CD1c-positive myeloid dendritic cell (primary cell): Measurements from ENCODE around the gene LUC7L2.
"Not testable (repeated sequence)": the region's sequence is repeated elsewhere in the genome, so short reads cannot be mapped to it uniquely, and the experiment has no call there.

Source experiments
- DNase-seq: peaks from one replicate; pipeline ENCODE4 v3.0.0-alpha.2; 2016; ENCODE audit errors: extremely low spot score

The LUC7L2 gene

DNA sequence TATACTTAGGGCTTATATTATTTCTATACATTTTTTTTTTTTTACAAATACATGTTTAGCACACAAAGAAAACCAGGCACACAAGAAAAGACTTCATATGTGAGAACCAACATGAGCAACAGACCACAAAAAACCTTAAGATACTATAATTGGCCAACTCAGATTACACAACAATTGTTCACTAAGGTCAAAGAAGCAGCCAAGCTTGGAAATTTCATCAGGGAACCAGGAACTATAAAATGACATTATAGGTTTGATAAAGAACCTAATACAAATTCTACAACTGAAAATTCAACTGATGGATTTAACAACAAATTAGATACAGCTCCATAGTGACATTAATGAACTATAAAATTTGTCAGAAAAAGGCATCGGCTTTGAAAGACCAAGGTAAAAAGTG, 4.4 kb upstream of the LUC7L2 start:
- DNase-seq = peak; percentile 55

GRCh38 chr7:139357729-139358506, 1.8 kb upstream of the LUC7L2 start:
- DNase-seq = not testable (repeated sequence)

DNA sequence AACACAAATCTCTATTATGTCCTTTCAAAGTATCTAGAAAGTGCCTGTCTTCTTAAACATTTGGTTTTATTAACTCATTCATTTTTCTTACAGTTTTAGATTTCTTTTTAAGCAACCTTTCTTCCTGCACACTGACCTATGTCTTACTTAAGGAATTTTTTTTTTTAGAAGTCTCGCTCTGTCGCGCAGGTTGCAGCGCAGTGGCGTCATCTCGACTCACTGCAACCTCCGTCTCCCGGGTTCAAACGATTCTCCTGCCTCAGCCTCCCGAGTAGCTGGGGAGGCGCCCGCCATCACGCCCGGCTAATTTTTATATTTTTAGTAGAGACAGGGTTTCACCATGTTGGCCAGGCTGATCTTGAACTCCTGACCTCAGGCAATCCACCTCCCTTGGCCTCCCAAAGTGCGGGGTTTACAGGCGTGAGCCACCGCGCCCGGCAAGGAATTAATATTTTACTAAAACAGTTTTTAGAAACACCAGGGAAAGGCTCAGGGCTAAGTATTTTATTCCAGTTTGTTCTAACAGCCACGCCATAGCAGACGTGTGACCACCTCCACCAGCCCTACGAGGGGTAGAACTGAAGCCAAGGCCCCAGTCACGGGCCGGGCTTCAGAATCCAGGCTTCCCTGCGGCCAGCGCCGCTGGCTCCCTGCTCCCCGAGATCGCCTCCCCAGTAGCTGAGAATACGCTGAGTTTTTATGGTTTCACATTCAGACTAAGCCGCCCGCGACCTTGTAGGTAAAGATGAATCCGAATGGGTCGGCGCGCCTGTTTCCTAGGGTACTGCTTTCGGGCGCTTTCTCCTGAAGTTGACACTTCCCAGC, 941 bp upstream of the LUC7L2 start:
- peak; percentile 17 for DNase-seq

- peak; percentile 96 for DNase-seq
These were observed 685 bp downstream of the LUC7L2 start for GRCh38 chr7:139360210-139360947.

GRCh38 chr7:139360948-139361307, 1.2 kb downstream of the LUC7L2 start:
- DNase-seq = peak; percentile 4

DNA sequence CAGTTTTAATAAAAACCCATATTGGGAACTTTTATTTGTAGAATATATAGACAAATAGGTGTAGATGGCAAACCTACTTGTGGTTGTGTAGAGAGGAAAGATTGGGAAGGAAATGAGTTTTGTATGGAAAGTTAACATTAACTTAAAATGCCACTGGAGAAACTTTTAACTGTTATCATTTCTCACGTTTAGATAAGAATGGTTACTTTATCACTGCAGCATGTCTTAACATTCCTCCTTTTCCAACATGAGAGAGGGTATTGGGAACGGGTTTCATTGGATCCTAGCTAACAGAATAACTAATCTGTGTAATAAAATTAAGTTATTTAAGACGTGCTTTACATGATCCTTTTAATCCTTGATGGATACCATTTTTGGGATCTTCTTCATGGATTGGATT, 1.8 kb downstream of the LUC7L2 start:
- no peak for DNase-seq

DNA sequence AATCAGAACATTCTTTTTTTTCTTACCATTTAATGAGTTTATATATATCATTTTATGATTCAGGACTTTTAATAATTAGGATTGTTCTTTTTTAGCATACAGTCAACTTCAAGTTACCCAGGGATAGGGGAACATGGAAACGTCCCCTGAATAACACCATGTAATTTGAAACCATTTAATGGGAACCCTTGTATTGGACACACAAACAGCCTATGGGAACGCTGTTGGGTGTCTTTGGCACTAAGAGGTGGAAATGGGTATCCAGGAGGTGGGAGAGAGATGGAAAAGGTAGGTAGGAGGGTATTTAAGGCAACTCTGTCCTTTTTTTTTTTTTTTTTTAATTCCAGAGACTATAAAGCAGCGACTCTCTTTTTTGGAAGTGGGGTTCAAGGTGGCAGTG, 2.6 kb downstream of the LUC7L2 start:
- DNase-seq = no peak

DNA sequence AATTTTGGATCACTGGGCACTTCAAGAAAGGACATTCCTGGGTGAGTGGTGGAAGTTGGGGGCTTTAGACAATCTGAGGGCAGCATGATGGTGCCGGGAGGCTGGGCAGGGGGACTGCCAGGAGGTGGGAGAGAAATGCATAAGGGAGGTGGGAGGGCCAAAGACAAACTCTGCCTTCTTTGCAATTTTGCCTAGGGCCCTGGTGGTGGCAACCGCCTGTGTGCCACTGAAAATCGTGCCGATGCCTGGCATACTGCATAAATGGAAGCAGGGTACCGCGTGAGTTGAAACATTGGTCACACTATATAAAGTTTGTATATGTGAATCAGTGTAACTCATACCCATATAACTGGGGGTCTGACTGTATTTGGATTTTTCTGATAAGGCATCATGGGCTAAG, 3.3 kb downstream of the LUC7L2 start:
- no peak for DNase-seq

- DNase-seq = no peak
These were observed 5.6 kb downstream of the LUC7L2 start for GRCh38 chr7:139365336-139365735.

- DNase-seq = no peak
These were observed 6.7 kb downstream of the LUC7L2 start for GRCh38 chr7:139366400-139366799.

DNA sequence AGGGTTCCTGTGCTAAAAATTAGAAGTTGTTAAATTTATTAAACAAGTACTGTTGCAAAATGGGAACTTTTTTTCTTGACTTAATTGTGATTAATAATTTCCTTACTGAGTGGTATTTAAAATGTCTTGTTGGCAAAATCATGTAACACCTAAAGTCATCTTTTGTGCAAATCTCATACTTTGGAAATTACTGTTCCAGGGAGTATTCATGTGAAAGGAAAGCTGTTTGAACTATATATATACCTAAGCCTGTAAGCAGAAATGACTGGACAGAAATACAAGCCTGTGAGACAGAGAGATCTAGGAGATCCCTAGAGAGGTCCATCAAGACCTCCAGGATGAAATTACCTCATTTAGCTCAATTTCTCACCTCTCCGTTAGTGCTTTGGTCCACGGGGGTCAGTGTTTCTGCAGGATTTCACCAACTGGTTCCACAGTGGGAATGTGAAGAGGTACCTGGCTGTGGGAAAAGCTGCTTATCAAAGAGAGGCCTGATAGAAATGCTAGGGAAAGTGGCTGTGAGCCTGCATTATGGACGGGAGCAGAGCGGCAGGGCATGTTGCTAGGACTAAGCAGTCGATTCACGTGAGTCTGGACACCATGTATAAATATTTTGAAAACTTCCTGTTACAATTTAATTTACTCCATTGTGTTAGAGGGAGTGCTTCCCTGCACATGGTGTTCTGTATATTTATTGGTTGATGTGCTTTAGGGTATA, 7.9 kb downstream of the LUC7L2 start:
- DNase-seq = no peak

- DNase-seq = no peak
These were observed 10.7 kb downstream of the LUC7L2 start for GRCh38 chr7:139370301-139370942.

- no peak for DNase-seq
These were observed 11.2 kb downstream of the LUC7L2 start for GRCh38 chr7:139370943-139371313.

DNA sequence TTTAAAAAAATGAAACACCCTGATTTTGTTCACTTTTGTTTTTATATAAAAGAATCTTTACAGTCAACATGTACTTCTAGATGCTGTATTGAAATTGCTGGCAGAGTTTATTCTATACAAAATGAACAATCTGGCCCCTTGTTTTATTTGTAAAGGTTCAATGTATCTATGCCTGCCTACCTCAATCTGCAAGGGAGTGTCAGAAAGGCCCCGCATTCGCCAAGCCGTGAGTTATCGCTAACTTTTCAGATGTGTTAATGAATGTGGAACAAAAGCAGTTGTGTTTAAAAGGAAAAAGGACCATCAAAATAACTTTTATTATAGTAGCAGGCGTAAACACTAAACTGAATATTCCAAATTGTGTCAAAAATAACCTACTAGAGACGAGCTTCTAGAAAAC, 14.6 kb downstream of the LUC7L2 start:
- DNase-seq = no peak

GRCh38 chr7:139382439-139382838, 22.7 kb downstream of the LUC7L2 start:
- peak; percentile 8 for DNase-seq

DNA sequence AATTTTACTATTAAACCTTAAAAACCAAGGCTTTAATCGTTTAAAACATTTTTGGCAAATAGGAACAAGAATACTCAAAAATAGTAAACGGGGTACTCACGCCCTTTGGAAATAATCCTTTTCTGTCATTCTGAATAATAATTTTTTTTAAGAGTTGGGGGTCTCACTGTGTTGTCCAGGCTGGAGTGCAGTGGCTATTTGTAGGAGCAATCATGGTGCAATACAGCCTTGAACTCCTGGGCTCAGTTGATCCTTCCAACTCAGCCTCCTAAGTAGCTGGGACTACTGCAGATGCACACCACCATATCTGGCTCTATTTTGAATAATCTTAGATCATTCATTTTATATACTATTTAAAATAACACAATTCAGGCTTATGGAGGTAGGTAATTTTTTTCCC, 24.9 kb downstream of the LUC7L2 start:
- DNase-seq = no peak

GRCh38 chr7:139387594-139387993, 27.9 kb downstream of the LUC7L2 start:
- DNase-seq = no peak

DNA sequence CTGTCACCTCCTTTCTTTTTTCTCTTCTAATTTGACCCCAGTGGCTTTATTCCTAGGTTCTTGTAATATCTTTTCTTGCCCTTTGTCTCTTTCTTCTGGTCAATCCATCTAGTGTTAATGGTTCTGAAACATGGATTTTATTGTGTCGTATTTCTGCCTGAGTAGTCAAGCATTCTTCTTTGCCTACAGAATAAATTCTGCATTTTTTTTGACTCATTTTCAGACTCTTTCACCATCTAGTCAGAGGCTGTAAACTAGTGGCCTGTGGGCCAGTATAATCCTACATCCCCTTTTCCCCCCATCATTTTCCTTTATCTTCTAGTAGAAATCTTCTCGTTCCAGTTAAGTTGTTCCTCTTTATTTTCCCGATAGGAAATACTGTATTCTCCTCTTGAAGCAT, 29.4 kb downstream of the LUC7L2 start:
- DNase-seq = no peak

DNA sequence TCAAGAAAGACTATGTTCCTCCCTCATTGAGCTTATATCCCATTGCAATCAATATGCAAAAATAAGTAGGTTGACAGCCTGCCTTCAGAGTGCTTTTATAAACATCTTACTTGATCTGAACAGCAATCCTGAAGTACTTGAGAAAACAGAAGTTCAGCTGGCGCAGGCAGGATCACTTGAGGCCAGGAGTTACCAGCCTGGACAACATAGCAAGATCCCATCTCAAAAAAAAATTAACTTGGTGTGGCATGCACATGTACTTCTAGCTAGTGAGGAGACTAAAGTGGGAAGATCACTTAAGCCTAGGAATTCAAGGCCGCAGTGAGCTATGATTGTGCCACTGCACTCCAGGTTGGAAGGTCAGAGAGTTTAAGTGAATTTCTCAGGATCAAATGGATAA, 30.1 kb downstream of the LUC7L2 start:
- DNase-seq = no peak

DNA sequence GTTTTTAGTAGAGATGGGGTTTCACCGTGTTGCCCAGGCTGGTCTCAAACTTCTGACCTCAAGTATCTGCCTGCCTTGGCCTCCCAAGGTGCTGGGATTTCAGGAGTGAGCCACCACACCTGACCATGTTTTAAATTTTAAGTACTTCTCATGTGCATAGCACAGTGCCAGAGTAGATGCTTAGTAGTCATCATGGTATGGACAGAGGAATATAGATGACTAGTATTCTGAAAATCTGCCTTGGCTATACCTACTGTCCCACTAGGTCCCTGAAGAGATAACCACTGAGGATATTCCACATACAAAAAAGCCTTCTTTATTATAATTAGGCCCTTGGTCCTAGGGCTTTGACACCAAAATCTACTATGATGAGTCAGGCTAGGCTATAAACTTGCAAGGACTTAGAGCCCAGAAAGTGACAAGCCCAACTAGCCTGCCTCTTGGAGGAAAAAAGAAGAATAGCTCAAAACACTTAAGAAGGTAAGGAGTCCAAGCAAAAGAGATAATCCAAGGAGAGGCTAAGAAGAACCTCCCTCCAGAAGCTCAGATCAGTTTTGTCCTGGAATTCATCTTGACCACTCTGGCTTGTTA, 34.0 kb downstream of the LUC7L2 start:
- DNase-seq = no peak

GRCh38 chr7:139394540-139394939, 34.8 kb downstream of the LUC7L2 start:
- no peak for DNase-seq
